Activated T-cell treated with anti-CD3 and anti-CD28 coated beads for 24 hours (primary cell): ENCODE data around the gene ADGRG3.

Experiments
- DNase-seq: peaks from one replicate; pipeline ENCODE4 v3.0.0-alpha.2; 2020; ENCODE audit warnings: low read depth

Gene ADGRG3

GRCh38 chr16:57681950-57682728, 14.0 kb downstream of the ADGRG3 start:
- no peak for DNase-seq

GRCh38 chr16:57682809-57683635, 14.9 kb downstream of the ADGRG3 start:
- DNase-seq = no peak

DNA sequence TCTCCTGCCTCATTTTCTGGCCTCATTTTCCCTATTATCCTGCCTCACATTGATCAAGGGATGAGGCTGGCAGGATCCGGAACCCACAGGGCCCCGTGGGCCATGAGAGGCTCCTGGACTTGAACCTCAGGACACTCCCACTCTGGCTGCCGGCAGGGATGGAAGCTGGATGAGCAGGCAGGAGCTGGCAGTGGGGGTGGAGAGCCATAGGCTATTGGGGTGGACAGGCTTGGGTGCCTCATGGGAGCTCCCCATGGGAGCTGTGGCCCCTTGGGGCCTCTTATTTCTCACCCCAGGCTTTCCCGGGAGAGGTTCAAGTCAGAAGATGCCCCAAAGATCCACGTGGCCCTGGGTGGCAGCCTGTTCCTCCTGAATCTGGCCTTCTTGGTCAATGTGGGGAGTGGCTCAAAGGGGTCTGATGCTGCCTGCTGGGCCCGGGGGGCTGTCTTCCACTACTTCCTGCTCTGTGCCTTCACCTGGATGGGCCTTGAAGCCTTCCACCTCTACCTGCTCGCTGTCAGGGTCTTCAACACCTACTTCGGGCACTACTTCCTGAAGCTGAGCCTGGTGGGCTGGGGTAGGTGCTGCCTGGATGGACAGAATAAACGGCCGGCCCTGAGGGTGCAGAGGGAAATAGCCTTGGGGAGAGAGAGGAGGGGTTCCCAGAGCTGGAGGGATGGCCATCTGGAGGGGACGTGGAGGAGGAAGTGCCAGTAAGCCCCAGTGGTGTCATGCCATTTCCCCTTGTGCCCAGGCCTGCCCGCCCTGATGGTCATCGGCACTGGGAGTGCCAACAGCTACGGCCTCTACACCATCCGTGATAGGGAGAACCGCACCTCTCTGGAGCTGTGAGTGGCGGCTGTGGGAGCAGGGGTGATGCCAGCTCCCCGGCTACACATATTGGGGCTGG, 15.8 kb downstream of the ADGRG3 start:
- no peak for DNase-seq

GRCh38 chr16:57684626-57685358, 16.7 kb downstream of the ADGRG3 start:
- no peak for DNase-seq

GRCh38 chr16:57685633-57686032, 17.5 kb downstream of the ADGRG3 start:
- no peak for DNase-seq

- no peak for DNase-seq
Observed at GRCh38 chr16:57686577-57686976, 18.5 kb downstream of the ADGRG3 start.

GRCh38 chr16:57687363-57687929, 19.3 kb downstream of the ADGRG3 start:
- no peak for DNase-seq

DNA sequence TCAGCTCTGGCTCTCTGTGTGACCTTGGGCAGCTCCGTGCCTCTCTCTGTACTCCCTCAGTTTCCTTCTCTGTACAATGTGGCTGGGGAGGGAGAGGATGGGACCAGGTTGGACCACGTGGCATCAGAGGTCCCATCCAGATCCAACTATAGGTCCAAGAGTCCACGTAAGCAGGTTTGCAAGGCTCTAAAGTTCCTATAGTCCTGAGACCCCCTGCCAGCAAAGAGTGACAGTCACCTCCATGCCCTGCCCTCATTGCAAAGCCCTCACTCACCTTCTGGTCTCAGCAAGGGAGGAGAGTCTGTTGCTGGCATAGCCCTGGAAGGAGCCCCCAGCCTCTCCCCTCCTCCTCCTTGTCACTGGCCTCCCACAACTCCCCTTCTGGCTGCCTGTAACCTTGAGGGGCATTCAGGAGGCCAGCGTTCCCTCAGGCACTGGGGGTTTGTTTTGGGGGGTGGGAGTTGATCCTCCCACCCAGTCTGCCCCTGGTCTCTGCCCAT, 20.4 kb downstream of the ADGRG3 start:
- DNase-seq = no peak

GRCh38 chr16:57688987-57689761, 21.1 kb downstream of the ADGRG3 start:
- DNase-seq = no peak

- DNase-seq = peak; percentile 4
Observed at GRCh38 chr16:57689762-57690558, 21.9 kb downstream of the ADGRG3 start.

DNA sequence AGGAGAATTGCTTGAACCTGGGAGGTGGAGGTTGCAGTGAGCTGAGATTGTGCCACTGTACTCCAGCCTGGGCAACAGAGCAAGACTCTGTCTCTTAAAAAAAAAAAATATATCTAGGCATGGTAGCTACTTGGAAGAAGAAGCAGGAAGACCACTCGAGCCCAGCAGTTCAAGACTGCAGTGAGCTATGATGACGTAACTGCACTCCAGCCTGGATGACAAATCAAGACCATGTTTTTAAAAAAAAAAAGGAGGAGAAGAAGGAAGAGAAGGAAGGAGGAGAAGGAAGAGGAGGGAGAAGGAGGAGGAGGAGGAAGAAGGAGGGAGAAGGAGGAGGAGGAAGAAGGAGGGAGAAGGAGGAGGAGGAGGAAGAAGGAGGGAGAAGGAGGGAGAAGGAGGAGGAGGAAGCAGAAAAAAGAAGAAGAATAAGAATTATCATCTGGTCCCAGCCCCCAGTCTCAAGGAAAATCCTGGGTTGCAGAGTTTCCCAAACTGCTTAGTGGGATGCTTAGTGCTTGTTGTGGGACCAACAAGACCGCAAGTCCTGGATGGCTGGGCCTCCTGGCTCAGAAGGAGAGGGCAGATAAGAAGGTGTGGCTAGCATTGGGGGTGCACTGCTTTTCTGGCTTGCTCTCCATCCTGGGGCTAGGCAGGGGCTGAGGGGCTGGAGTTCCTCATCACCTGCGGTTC, 22.8 kb downstream of the ADGRG3 start:
- DNase-seq = no peak

GRCh38 chr16:57692636-57693035, 24.5 kb downstream of the ADGRG3 start:
- DNase-seq = no peak

- DNase-seq = no peak
Observed at GRCh38 chr16:57693550-57693949, 25.4 kb downstream of the ADGRG3 start.

DNA sequence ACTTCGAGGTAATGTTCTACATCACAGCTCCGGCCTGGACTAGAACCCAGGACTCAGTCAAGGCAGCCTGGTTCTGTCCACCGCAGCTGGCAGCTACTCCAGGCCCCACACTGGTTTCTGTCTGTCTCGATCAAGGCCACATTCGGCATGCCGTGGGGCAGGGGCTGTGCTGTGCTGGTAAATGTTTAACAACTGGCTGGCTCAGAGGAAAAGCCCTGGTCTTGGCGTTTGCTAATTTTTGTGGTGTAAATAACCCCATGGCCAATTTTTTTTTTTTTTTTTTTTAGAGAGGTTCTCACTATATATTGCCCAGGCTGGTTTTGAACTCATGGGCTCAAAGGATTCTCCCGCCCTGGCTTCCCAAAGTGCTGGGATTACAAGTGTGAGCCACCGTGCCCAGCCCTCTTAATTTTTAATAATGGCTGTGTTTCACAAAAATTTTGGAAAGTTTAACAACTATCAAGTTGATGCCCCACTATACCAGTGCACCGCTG, 26.2 kb downstream of the ADGRG3 start:
- DNase-seq = no peak

GRCh38 chr16:57694725-57695679, 26.9 kb downstream of the ADGRG3 start, which contains the start of gene DRC7:
Gene DRC7, plus strand, starts transcription at chr16:57694806. Its CDS starts 3,144 bp downstream, at chr16:57697950.
- peak; percentile 12 for DNase-seq

DNA sequence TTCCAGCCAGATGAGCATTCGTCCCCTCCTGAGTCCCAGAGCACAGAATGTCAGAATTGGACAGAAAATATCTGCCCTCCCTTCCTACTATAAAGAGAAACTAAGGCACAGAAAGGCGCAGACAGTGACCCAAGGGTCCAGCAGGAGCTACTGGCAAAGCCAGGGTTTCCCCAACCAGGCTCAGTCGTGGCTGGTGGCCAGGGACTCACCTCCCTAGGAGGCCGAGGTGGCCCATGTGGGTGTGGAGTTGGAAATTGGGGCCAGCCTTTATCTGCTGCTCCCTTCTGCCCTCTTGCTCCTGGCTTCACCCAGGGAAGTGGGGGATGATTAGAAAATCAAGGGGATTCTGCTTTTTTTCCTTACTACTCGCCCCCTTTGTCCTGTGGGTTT, 27.6 kb downstream of the ADGRG3 start:
- no peak for DNase-seq

GRCh38 chr16:57696240-57696639, 28.1 kb downstream of the ADGRG3 start:
- DNase-seq = no peak
